Stimulated activated CD8-positive, alpha-beta memory T cell treated with anti-CD3 and anti-CD28 coated beads, Interleukin-12 subunit alpha, Interleukin-12 subunit beta, amount 100 ng/mL, for 1 hour (primary cell): ENCODE data around the gene GLE1.
A peak's percentile ranks its signal among the peaks of the same experiment; 100 is the strongest.

ENCODE experiments used
- DNase-seq: peaks from one replicate; pipeline ENCODE4 v3.0.0-alpha.2; 2020; ENCODE audit warnings: low read depth

Gene GLE1, protein sequence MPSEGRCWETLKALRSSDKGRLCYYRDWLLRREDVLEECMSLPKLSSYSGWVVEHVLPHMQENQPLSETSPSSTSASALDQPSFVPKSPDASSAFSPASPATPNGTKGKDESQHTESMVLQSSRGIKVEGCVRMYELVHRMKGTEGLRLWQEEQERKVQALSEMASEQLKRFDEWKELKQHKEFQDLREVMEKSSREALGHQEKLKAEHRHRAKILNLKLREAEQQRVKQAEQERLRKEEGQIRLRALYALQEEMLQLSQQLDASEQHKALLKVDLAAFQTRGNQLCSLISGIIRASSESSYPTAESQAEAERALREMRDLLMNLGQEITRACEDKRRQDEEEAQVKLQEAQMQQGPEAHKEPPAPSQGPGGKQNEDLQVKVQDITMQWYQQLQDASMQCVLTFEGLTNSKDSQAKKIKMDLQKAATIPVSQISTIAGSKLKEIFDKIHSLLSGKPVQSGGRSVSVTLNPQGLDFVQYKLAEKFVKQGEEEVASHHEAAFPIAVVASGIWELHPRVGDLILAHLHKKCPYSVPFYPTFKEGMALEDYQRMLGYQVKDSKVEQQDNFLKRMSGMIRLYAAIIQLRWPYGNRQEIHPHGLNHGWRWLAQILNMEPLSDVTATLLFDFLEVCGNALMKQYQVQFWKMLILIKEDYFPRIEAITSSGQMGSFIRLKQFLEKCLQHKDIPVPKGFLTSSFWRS

DNA sequence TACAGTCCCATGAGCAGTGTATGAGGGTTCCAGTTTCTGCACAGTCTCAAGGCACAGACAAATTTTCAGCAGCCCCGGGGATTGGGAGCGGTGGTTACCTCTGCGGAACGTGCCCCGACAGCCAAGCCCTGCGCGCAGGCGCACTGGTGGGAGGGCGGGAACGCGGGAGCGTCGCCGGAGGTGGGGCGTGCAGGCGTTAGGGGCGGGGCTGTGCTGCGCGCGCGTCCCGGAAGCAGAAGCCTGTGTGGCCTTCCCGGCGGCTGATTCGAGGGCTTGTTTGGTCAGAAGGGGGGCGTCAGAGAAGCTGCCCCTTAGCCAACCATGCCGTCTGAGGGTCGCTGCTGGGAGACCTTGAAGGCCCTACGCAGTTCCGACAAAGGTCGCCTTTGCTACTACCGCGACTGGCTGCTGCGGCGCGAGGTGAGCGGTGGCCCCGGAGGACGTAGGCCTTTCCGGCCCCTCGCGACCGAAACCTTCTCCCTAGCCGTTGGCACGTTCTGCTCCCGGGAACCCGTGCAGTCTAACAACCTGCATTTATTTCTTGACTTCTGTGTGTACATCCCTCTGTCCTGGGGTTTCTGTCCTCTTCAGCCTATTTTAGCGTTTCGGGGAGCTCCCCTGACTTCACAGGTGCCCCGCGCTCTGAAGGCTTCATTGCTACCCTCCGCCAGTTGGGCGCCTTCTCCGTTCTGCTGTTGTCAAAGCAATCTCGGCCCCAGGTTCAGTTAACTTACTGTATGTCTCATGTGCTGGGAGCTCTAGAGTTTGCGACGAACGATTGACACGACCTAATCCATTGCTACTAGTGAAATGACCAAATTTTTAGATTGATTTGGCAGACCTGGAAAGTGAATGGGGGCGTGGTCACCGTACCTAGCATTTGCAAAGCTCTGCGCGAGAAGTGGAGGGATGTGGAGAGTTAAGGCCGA, at the start of gene GLE1:
GLE1 (plus strand) TSS at position 235 of the 929 bp plus-strand sequence; CDS start at position 322, 87 bp downstream.
- DNase-seq: peak; percentile 96

DNA sequence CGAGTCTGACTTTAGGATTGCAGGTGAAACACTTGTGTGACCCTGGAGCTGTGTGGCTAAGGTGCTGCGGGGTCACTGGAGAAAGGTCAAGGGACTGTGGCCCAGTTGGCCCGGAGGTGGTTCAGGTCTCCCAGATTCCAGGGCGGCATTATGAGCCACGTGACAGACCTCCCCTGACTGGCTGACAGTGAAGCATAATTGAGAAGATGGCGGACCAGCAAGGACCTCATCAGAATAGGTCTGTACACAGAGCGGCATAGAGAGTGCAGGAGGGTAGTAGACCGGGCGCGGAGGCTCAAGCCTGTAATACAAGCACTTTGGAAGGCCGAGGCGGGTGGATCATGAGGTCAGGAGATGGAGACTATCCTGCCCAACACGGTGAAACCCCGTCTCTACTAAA, 49.5 kb upstream of the GLE1 start:
- DNase-seq: no peak

GRCh38 chr9:128455849-128456612, 48.5 kb upstream of the GLE1 start, which contains the start of gene ODF2:
ODF2 (plus strand) TSS chr9:128456006; CDS start chr9:128456092, 86 bp downstream.
- peak; percentile 96 for DNase-seq

- DNase-seq: peak; percentile 50
Observed at GRCh38 chr9:128456613-128457061, 47.9 kb upstream of the GLE1 start.

DNA sequence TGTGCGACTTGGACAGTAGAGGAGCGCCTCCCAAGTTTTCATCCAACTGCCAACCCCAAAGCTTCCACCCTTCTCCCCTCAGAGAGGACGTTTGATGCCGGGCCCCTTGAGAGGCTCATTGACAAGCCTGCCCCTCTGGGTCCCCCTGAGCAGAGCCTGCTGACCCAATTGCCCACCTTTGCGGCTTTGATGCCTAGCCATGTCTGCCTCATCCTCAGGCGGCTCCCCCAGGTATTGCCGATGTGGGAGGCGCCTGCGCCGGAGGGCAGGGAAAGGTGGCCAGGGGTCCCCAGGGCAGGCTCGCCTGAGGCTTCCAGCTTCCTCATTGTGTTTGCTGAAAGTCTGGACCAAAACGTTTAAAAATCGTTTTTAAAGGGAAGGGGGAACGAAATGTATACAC, 47.3 kb upstream of the GLE1 start:
- no peak for DNase-seq

GRCh38 chr9:128459011-128459410, 45.5 kb upstream of the GLE1 start:
- DNase-seq: no peak

DNA sequence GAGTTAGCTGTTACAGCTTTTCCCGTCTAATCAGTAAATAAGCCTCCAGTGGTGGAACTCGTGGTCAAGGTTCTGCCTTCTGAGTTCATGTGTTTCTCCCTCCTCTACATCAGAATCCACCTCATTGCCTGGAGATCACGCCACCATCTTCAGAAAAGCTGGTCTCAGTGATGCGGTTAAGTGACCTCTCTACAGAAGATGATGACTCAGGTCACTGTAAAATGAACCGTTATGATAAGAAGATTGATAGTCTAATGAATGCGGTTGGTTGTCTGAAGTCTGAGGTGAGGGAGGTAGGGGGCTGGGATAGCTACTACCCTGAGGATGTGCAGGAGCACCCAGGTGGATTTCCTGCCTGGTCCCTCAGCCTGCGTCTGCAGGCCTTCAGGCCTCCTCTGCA, 35.4 kb upstream of the GLE1 start:
- DNase-seq: no peak

GRCh38 chr9:128470560-128470959, 34.0 kb upstream of the GLE1 start:
- no peak for DNase-seq

GRCh38 chr9:128473104-128473503, 31.4 kb upstream of the GLE1 start:
- no peak for DNase-seq

DNA sequence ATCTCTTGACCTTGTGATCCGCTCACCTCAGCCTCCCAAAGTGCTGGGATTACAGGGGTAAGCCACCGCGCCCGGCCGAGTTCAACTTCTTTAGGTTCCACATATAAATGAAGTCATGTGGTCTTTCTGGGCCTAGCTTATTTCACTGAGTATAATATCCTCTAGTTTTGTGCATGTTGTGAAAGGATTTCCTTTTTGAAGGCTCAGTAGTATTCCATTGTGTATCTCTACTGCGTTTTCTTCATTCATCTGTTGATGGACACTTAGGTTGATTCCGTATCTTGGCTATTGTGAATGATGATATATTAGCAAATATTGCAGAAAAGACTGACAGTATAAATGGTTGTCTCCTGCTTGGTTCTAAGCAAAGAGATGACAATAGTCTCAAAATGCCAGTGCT, 28.7 kb upstream of the GLE1 start:
- DNase-seq: no peak

DNA sequence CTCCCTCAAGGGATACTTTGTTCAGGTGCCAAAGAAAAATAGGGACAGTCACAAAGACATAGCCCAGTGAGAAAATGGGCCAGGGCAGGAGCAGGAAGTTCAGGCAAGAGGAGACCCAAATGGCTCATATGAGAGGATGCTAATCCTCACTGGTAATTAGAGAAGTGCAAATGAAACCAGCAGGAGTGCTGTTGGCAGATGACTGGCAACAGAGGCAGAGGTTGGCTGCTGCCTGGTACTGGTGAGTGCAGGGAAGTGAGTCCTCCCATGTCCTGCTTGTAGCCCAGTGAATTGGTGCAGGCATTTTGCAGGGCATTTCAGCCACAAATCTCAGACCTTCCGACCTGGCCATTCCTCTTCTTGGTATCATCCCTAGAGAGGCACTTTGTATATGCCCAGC, 25.3 kb upstream of the GLE1 start:
- DNase-seq: no peak

DNA sequence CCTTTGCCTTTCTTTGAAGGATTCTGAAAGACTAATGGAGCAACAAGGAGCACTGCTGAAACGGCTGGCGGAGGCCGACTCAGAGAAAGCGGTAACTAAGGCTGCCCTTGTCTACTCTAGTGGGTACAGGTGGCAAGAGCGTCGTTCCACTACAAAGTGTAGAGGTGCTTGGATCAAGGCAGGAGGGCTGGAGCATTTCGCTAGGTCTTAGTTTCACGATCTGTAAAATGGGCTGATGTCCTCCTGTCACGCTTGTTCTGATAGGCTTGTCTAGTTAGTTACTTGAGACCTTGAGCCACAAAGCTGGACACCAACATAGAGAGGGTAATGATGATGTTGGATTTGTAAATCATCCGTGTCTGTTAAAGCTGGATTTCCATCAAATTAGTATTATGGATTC, 23.0 kb upstream of the GLE1 start:
- no peak for DNase-seq

DNA sequence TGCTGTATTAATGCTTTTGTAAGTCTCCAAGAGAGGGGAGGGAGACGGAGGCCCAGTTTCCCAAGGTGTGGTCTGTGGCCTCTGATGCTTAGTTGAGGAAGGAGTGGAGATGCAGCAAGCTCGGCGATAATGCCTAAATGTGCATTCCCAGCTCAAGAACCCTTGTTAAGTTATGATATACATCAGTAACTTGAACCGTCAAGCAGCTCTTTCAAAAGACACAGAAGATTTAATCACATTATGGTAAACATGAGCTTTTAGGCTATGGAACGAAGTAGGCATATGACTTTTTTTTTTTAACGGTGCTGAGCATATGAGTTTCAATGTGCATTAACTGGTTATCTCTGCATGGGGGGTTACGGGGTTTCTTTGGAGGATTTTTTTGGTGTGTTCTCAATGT, 22.3 kb upstream of the GLE1 start:
- no peak for DNase-seq

DNA sequence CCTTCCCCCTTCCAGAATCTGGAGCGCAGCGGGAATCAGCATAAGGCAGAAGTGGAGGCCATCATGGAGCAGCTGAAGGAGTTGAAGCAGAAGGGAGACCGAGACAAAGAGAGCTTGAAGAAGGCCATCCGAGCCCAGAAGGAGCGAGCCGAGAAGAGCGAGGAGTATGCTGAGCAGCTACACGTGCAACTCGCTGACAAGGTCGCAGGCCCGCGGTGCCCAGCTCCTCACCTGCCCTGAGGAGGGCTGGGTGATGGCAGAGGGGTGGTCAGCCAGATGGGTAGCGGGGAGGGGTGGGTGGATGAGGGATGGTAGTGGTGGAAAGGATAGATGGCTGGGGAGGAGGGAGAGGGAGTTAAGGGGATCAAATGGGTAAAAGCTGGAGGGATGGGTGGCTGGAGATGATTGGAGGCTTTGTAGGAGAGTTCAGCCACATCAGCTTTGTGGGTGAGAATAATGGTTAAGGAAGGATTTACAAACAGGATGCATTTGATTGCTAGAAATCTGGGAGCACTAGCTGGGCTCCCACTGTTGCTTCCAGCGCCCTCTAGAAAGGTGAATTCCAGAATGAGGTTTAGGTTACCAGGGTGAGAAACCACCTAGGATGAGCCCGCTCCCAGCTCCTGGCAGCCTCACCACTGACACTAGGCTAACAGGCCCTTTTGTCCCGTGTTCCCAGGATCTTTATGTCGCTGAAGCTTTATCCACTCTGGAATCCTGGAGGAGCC, 19.7 kb upstream of the GLE1 start:
- no peak for DNase-seq

DNA sequence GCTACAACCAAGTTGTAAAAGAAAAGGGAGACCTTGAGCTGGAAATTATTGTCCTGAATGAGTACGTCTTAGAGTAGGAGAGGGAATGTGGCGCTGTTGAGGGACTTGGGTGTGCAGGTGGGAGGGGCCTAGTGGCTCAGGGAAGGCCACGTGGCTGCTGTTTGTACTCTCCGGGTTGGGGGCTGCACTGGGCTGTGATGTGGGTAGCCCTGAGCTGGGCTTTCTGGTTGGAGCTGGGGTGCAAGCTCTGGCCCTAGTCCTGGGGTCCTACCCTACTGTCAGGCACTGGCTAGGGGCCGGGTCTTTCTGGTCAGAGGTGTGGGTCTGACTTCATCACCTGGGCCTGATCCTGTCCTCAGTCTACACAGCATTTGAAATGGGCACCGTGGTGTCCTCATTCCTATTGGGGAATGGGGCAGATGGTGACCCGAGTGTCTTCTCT, 19.1 kb upstream of the GLE1 start:
- no peak for DNase-seq

DNA sequence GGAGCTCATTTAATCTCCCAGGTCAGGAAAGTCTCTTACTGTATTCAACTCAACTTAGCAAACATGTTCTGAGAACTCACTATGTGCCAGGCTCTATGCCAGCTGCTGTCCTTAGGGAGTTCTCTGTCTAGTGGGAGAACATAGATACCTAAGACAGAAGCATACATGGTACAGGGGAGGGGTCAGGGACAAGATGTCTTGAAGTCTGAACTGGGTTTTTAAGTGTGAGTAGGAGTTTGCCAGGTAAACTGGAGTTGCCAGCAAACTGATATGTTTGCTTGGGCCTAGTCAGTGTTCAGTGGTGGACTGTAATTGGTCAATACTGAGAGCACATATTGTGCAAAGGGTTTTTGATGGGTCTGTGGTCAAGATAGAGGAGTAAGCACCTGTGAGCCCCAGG, 18.3 kb upstream of the GLE1 start:
- no peak for DNase-seq

DNA sequence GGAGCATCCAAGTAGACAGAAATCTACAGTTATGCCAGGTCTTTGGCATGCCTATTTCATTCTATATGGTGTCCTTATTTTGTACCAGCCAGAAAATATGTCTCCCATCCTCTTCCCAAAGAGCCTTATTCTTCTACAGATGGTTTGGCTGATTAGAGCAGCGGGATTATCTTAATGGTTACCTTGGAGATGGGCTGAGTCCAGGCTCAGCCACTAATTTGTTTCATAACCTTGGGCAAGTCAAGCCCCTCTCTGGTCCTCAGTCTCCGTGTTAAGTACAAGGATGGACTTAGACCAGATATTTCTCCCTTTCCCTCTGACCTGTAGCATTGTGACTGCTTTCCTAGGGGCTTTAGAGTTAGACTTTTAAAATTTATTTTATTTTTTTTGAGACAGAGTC, 11.1 kb upstream of the GLE1 start:
- DNase-seq: no peak

DNA sequence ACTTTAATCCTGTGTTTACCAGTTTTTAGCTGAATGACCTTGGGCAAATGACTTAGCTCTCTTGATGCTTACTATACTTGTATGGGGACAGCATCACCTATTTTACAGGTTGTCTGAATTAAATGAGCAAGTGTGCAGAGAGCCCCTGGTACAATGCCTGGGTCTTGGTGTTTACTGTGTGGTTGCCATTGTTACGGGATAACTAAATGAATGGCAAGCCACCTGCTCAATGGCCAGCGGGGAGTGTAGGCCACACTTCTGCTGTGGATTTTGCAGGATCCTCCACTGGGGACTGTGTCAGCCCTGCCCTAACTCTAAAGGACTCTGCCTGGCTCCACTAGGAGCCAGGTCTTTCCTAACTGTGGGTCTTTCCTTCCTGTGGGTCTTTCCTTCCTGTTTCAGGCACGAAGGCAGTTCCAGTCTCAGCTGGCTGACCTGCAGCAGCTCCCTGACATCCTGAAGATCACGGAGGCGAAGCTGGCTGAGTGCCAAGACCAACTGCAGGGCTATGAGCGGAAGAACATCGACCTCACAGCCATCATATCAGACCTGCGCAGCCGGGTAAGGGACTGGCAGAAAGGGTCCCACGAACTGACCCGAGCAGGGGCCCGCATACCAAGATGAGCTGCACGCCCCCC, 10.3 kb upstream of the GLE1 start:
- no peak for DNase-seq

DNA sequence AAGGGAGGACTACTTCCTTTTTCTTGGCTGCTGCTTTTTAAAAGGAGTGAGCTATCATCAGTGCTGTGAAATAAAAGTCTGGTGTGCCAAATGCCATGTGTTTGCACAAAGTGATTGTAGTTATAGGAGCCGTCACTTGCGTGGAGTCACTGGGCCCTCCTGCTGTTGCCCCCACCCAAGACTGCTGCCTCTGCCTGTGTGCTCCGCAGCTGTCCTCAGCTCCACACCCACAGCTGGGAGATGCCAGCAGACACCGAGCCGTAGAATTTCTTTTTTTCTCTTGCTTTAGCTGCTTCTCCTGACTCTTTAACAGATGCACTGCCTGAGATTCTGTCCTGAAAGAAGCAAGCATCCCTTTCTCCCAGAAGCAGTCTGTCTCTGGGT, 9.8 kb upstream of the GLE1 start:
- no peak for DNase-seq

DNA sequence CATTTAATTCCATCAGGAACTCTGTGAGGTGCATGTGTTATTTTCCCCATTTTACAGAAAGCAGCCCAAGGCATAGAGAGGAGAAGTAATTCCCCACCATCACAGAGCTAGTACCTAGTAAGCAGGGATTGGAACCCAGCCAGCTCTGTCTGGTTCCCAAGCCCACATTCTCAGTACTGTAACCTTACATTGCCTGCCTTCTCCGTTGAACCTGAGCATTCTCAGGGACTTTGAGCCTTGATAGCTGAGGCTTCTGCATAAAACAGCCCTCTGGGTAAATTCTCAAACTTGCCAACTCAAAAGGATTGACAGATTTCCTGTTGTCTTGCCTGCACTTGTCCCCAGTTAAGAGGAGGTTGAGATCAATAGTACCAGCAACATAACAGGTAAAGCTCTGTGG, 9.2 kb upstream of the GLE1 start:
- no peak for DNase-seq
